HepG2 (cell line): ENCODE results near the gene PCIF1. TPM values are rescaled to one million over a fixed set of nuclear protein-coding genes. Genes with fewer than 3 reads are reported as not detected.
A peak's percentile ranks its signal among the peaks of the same experiment; 100 is the strongest.

ENCODE experiments used
- CHD4 ChIP-seq: fragments of 200-600 bp; sonication (generic); IDR thresholded peaks from 2 replicates; pipeline ENCODE4 v1.7.0; 2017; ENCODE audit warnings: mild to moderate bottlenecking, low read length, borderline replicate concordance
- EHMT2 ChIP-seq: fragments of 200-600 bp; sonication (generic); IDR thresholded peaks from 2 replicates; pipeline ENCODE4 v1.7.0; 2017; ENCODE audit warnings: antibody characterized with exemption, low read depth, low read length, borderline replicate concordance
- GFI1 ChIP-seq: sonication (generic); formaldehyde crosslinking; IDR thresholded peaks from 2 replicates; pipeline ENCODE4 v1.5.0; 2020; ENCODE audit warnings: missing genetic modification reagents, mild to moderate bottlenecking, borderline replicate concordance
- GTF3A ChIP-seq: sonication (generic); formaldehyde crosslinking; conservative IDR thresholded peaks from 2 replicates; pipeline ENCODE4 v1.4.0; 2020; ENCODE audit warnings: mild to moderate bottlenecking, missing genetic modification reagents
- KLF15 ChIP-seq: sonication (generic); formaldehyde crosslinking; IDR thresholded peaks from 2 replicates; pipeline ENCODE4 v1.8.1; 2023; ENCODE audit warnings: borderline replicate concordance, mild to moderate bottlenecking, inconsistent platforms, missing genetic modification reagents, mixed read lengths
- MBD4 ChIP-seq: IDR thresholded peaks from 2 replicates; pipeline ENCODE4 v1.6.1; 2012; ENCODE audit warnings: low read length, inconsistent platforms, borderline replicate concordance
- PTBP1 ChIP-seq: fragments of 200-400 bp; formaldehyde crosslinking; IDR thresholded peaks from 2 replicates; pipeline ENCODE4 v1.6.1; 2018; ENCODE audit warnings: low read length, low read depth; ENCODE audit not compliant: poor library complexity, severe bottlenecking
- RARA ChIP-seq: IDR thresholded peaks from 2 replicates; pipeline ENCODE4 v1.6.1; 2016; ENCODE audit warnings: missing genetic modification reagents, missing compliant biosample characterization
- RNF2 ChIP-seq: fragments of 450-650 bp; conservative IDR thresholded peaks from 2 replicates; pipeline ENCODE4 v1.6.1; 2016; ENCODE audit warnings: low read depth
- SPEN ChIP-seq: sonication (generic); formaldehyde crosslinking; IDR thresholded peaks from 2 replicates; pipeline ENCODE4 v1.5.1; 2020; ENCODE audit warnings: low read depth, mild to moderate bottlenecking, missing genetic modification reagents
- TBP ChIP-seq: sonication (generic); formaldehyde crosslinking; IDR thresholded peaks from 2 replicates; pipeline ENCODE4 v1.5.0; 2020; ENCODE audit warnings: missing genetic modification reagents
- ZBTB42 ChIP-seq: sonication (generic); formaldehyde crosslinking; IDR thresholded peaks from 2 replicates; pipeline ENCODE4 v1.5.0; 2020; ENCODE audit warnings: mild to moderate bottlenecking, missing genetic modification reagents
- ZBTB7A ChIP-seq: sonication (generic); formaldehyde crosslinking; IDR thresholded peaks from 2 replicates; pipeline ENCODE4 v1.8.0; 2022; ENCODE audit warnings: mild to moderate bottlenecking, missing genetic modification reagents
- ZNF138 ChIP-seq: sonication (generic); formaldehyde crosslinking; IDR thresholded peaks from 2 replicates; pipeline ENCODE4 v1.5.0; 2020; ENCODE audit warnings: mild to moderate bottlenecking, low read depth, missing genetic modification reagents
- ZNF274 ChIP-seq: sonication (generic); formaldehyde crosslinking; IDR thresholded peaks from 2 replicates; pipeline ENCODE4 v1.5.1; 2020; ENCODE audit warnings: mild to moderate bottlenecking, missing genetic modification reagents
- ZNF296 ChIP-seq: sonication (generic); formaldehyde crosslinking; conservative IDR thresholded peaks from 2 replicates; pipeline ENCODE4 v1.5.0; 2020; ENCODE audit warnings: mild to moderate bottlenecking, missing genetic modification reagents
- ZNF616 ChIP-seq: sonication (generic); formaldehyde crosslinking; IDR thresholded peaks from 2 replicates; pipeline ENCODE4 v1.5.0; 2020; ENCODE audit warnings: low read depth, mild to moderate bottlenecking, missing genetic modification reagents
- ZNF619 ChIP-seq: sonication (generic); formaldehyde crosslinking; IDR thresholded peaks from 2 replicates; pipeline ENCODE4 v1.4.0; 2020; ENCODE audit warnings: mild to moderate bottlenecking, missing genetic modification reagents
- ZNF672 ChIP-seq: sonication (generic); formaldehyde crosslinking; IDR thresholded peaks from 2 replicates; pipeline ENCODE4 v1.8.1; 2022; ENCODE audit warnings: missing genetic modification reagents
- ZSCAN12 ChIP-seq: sonication (generic); formaldehyde crosslinking; IDR thresholded peaks from 2 replicates; pipeline ENCODE4 v1.9.0; 2021; ENCODE audit warnings: mild to moderate bottlenecking, missing genetic modification reagents
- polyA plus RNA-seq, 8 experiments: library from polyadenylated mRNA; depleted of rRNA in 3 of 8; stranded (reverse) in 7 of 8; unstranded in 1 of 8; fragments of >200 nt; fragmentation: Illumina TruSeq in 4 of 8; extraction: Trizol in 4 of 8; gene quantifications; 2 replicates each; pipeline versions ENCODE4 v1.2.1 to v1.2.3, GENCODE V29; 2011 to 2016; ENCODE audit warnings: low read depth in 4 of 8, missing spikeins in 1 of 8, mixed read lengths in 1 of 8; ENCODE audit not compliant: insufficient read depth in 1 of 8
- total RNA-seq, 5 experiments: library from RNA; depleted of rRNA; stranded (reverse); fragments of >200 nt; fragmentation: Illumina TruSeq; extraction: Trizol; gene quantifications; 2 replicates each; pipeline ENCODE4 v1.2.3, GENCODE V29; 2016; ENCODE audit warnings: low read depth in 1 of 5
- TF ChIP-seq, protein P1 (sequence below): sonication (generic); formaldehyde crosslinking; IDR thresholded peaks from 2 replicates; pipeline ENCODE4 v1.5.1; 2020; ENCODE audit warnings: mild to moderate bottlenecking, missing genetic modification reagents
- TF ChIP-seq, protein P2 (sequence below): sonication (generic); formaldehyde crosslinking; IDR thresholded peaks from 2 replicates; pipeline ENCODE4 v1.4.0; 2020; ENCODE audit warnings: mild to moderate bottlenecking, missing genetic modification reagents
- TF ChIP-seq, protein P3 (sequence below): sonication (generic); formaldehyde crosslinking; conservative IDR thresholded peaks from 2 replicates; pipeline ENCODE4 v1.4.0; 2020; ENCODE audit warnings: missing genetic modification reagents
- TF ChIP-seq, protein P4 (sequence below): sonication (generic); formaldehyde crosslinking; IDR thresholded peaks from 2 replicates; pipeline ENCODE4 v1.4.0; 2020; ENCODE audit warnings: missing genetic modification reagents
- TF ChIP-seq, protein P5 (sequence below): sonication (generic); formaldehyde crosslinking; IDR thresholded peaks from 2 replicates; pipeline ENCODE4 v1.8.0; 2022; ENCODE audit warnings: mild to moderate bottlenecking, missing genetic modification reagents, borderline replicate concordance

The PCIF1 gene
- total and polyA plus RNA-seq, 2 of the 13 experiments (the other 11 are each of a cell fraction or from before 2014, with no cell fraction given), result 20.9 to 24.4 TPM

DNA sequence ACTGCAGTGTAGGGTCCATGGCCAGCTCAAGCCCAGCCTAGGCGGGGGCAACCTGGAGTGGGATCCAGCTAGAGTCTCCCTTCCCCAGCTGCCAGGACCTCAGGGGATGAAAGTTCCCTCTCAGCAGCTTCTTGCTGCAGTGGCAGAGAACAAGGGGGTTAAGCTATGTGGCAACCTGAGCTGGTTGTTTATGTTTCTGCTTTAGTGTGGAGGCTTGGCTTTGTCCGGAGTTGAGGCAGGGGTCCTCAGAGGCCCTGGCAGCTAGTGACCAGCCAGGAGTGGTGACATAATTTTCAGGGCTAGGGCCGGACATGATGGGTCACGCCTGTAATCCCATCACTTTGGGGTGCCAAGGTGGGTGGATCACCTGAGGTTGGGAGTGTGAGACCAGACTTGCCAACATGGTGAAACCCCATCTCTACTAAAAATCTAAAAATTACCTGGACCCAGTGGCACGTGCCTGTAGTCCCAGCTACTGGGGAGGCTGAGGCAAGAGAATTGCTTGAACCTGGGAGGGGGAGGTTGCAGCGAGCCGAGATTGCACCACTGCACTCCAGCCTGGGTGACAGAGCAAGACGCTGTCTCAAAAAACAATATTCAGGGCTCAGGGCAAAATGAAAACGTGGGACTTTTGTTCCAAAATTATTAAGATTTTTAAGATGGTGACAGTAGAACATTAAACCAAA is 8.5 kb upstream of the PCIF1 start (continued):
- TF ChIP-seq TBP (CRISPR knock-in tag) (no peak), ZNF274 (CRISPR knock-in tag) (no peak), SPEN (CRISPR knock-in tag) (no peak; the same call in 1 of the 2 replicates), ZNF616 (CRISPR knock-in tag) (no peak), ZBTB7A (CRISPR knock-in tag) (peak; percentile 70), GTF3A (no peak), ZBTB42 (CRISPR knock-in tag) (no peak), EHMT2 (no peak), KLF15 (no peak), CHD4 (no peak), ZSCAN12 (CRISPR knock-in tag) (no peak), MBD4 (no peak), ZNF138 (CRISPR knock-in tag) (0 out of 2 replicates have a peak, but pooled peaks have one; percentile 56), RARA (peak; percentile 36; the same call in 1 of the 2 replicates), GFI1 (CRISPR knock-in tag) (peak; percentile 17; the same call in 1 of the 2 replicates), ZNF619 (CRISPR knock-in tag) (no peak; the same call in 1 of the 2 replicates), ZNF296 (CRISPR knock-in tag) (no peak), PTBP1 (no peak), RNF2 (no peak), ZNF672 (CRISPR knock-in tag) (no peak)
- TF ChIP-seq, protein P1, sequence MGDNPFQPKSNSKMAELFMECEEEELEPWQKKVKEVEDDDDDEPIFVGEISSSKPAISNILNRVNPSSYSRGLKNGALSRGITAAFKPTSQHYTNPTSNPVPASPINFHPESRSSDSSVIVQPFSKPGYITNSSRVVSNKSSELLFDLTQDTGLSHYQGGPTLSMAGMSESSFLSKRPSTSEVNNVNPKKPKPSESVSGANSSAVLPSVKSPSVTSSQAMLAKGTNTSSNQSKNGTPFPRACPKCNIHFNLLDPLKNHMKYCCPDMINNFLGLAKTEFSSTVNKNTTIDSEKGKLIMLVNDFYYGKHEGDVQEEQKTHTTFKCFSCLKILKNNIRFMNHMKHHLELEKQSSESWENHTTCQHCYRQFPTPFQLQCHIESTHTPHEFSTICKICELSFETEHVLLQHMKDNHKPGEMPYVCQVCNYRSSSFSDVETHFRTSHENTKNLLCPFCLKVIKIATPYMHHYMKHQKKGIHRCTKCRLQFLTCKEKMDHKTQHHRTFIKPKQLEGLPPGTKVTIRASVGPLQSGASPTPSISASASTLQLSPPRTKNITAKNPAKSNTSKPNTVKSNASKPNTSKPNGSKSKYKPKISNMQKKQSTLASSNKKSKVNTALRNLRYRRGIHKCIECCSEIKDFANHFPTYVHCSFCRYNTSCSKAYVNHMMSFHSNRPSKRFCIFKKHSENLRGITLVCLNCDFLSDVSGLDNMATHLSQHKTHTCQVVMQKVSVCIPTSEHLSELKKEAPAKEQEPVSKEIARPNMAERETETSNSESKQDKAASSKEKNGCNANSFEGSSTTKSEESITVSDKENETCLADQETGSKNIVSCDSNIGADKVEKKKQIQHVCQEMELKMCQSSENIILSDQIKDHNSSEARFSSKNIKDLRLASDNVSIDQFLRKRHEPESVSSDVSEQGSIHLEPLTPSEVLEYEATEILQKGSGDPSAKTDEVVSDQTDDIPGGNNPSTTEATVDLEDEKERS, result no peak
- TF ChIP-seq, protein P2, sequence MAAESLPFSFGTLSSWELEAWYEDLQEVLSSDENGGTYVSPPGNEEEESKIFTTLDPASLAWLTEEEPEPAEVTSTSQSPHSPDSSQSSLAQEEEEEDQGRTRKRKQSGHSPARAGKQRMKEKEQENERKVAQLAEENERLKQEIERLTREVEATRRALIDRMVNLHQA (CRISPR knock-in tag), result no peak
- TF ChIP-seq, protein P3, sequence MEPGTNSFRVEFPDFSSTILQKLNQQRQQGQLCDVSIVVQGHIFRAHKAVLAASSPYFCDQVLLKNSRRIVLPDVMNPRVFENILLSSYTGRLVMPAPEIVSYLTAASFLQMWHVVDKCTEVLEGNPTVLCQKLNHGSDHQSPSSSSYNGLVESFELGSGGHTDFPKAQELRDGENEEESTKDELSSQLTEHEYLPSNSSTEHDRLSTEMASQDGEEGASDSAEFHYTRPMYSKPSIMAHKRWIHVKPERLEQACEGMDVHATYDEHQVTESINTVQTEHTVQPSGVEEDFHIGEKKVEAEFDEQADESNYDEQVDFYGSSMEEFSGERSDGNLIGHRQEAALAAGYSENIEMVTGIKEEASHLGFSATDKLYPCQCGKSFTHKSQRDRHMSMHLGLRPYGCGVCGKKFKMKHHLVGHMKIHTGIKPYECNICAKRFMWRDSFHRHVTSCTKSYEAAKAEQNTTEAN (CRISPR knock-in tag), result no peak
- TF ChIP-seq, protein P4, sequence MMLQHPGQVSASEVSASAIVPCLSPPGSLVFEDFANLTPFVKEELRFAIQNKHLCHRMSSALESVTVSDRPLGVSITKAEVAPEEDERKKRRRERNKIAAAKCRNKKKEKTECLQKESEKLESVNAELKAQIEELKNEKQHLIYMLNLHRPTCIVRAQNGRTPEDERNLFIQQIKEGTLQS (CRISPR knock-in tag), result no peak
- TF ChIP-seq, protein P5, sequence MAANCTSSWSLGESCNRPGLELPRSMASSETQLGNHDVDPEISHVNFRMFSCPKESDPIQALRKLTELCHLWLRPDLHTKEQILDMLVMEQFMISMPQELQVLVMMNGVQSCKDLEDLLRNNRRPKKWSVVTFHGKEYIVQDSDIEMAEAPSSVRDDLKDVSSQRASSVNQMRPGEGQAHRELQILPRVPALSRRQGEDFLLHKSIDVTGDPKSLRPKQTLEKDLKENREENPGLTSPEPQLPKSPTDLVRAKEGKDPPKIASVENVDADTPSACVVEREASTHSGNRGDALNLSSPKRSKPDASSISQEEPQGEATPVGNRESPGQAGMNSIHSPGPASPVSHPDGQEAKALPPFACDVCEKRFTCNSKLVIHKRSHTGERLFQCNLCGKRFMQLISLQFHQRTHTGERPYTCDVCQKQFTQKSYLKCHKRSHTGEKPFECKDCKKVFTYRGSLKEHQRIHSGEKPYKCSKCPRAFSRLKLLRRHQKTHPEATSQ (CRISPR knock-in tag), result no peak
